Measurements from ENCODE around the gene BMPR1B.

DNA sequence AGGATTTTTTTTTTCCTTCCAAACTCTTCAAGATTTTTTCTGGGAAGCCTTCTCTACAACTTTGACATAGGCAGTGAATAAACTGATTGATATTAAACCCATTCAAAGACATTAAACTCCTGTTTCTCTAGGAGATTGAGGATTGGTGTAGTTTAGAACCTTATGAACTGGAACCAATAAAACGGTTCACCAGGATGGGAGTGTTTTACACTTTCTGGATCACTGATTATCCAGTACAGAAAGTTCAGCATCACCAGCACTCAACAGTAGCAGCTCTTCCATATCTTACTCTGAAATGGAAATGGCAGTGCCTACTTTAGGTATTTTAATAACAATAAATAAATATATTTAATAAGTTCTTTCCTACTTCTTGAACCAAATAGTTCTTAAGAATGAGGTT is 76.7 kb downstream of the BMPR1B start:
- TF ChIP-seq, protein P1, sequence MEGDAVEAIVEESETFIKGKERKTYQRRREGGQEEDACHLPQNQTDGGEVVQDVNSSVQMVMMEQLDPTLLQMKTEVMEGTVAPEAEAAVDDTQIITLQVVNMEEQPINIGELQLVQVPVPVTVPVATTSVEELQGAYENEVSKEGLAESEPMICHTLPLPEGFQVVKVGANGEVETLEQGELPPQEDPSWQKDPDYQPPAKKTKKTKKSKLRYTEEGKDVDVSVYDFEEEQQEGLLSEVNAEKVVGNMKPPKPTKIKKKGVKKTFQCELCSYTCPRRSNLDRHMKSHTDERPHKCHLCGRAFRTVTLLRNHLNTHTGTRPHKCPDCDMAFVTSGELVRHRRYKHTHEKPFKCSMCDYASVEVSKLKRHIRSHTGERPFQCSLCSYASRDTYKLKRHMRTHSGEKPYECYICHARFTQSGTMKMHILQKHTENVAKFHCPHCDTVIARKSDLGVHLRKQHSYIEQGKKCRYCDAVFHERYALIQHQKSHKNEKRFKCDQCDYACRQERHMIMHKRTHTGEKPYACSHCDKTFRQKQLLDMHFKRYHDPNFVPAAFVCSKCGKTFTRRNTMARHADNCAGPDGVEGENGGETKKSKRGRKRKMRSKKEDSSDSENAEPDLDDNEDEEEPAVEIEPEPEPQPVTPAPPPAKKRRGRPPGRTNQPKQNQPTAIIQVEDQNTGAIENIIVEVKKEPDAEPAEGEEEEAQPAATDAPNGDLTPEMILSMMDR (conservative IDR thresholded peaks at IDR 0.05; ENCODE audit: low read depth, low read length) = no peak
- TF ChIP-seq EZH2phosphoT487 (IDR thresholded peaks at IDR 0.05; ENCODE audit: borderline replicate concordance, low read length) (no peak), EZH2 (IDR thresholded peaks at IDR 0.05; ENCODE audit: low read length, unreplicated experiment) (no peak)

All from PC-3 (cell line).